AG04450 (cell line): ENCODE results near the gene CDCA5. TPM values are rescaled to one million over a fixed set of nuclear protein-coding genes. Genes with fewer than 3 reads are reported as not detected.

Experiments used
- CTCF ChIA-PET: fragments of 300-600, 350-600 bp; formaldehyde crosslinking; extraction: SDS; loops from one replicate; lab custom pipeline; 2022; ENCODE audit warnings: antibody characterized with exemption, inconsistent platforms; lab: Charles Lee
- POLR2A ChIA-PET: fragments of 350-600 bp; formaldehyde crosslinking; extraction: SDS; loops from one replicate; lab custom pipeline; 2021; ENCODE audit warnings: antibody characterized with exemption, inconsistent platforms; lab: Yijun Ruan, JAX
- DNase-seq: peaks from one replicate; pipeline ENCODE4 v3.0.0-alpha.2; 2011; ENCODE audit warnings: low read depth, low spot score
- H3K27ac ChIP-seq: one replicate; pipeline ENCODE4 v1.5.1; 2012; ENCODE audit warnings: low read depth, low read length, control low read depth
- H3K27me3 ChIP-seq: one replicate; pipeline ENCODE4 v1.6.0; 2012; ENCODE audit warnings: low read length; ENCODE audit not compliant: control insufficient read depth, insufficient read depth
- H3K4me3 ChIP-seq: 2 replicates; pipeline ENCODE4 v1.5.1; 2011; ENCODE audit warnings: mild to moderate bottlenecking, low read depth, low read length, control low read depth
- H3K9me3 ChIP-seq: 2 replicates; pipeline ENCODE4 v1.5.1; 2012; ENCODE audit warnings: low read length; ENCODE audit not compliant: control insufficient read depth, insufficient read depth
- polyA minus RNA-seq: library from RNA; depleted of rRNA, polyadenylated mRNA; stranded (reverse); fragments of >200 nt; gene quantifications from 2 replicates; pipeline ENCODE4 v1.2.3, GENCODE V29; 2011; rRNA and poly(A)+ RNA removed
- polyA plus RNA-seq: library from polyadenylated mRNA; depleted of rRNA; stranded (reverse); fragments of >200 nt; gene quantifications from 2 replicates; pipeline ENCODE4 v1.2.3, GENCODE V29; 2011; rRNA removed
- TF ChIP-seq, protein P1 (sequence below): IDR thresholded peaks from 2 replicates; pipeline ENCODE4 v1.5.1; 2011; ENCODE audit warnings: low read depth, low read length, control low read depth, inconsistent platforms

The CDCA5 gene, protein sequence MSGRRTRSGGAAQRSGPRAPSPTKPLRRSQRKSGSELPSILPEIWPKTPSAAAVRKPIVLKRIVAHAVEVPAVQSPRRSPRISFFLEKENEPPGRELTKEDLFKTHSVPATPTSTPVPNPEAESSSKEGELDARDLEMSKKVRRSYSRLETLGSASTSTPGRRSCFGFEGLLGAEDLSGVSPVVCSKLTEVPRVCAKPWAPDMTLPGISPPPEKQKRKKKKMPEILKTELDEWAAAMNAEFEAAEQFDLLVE
- polyA plus RNA-seq (4.2 and 5.2 TPM in 2 replicates), polyA minus RNA-seq (3.2 and 4.9 TPM in 2 replicates)

DNA sequence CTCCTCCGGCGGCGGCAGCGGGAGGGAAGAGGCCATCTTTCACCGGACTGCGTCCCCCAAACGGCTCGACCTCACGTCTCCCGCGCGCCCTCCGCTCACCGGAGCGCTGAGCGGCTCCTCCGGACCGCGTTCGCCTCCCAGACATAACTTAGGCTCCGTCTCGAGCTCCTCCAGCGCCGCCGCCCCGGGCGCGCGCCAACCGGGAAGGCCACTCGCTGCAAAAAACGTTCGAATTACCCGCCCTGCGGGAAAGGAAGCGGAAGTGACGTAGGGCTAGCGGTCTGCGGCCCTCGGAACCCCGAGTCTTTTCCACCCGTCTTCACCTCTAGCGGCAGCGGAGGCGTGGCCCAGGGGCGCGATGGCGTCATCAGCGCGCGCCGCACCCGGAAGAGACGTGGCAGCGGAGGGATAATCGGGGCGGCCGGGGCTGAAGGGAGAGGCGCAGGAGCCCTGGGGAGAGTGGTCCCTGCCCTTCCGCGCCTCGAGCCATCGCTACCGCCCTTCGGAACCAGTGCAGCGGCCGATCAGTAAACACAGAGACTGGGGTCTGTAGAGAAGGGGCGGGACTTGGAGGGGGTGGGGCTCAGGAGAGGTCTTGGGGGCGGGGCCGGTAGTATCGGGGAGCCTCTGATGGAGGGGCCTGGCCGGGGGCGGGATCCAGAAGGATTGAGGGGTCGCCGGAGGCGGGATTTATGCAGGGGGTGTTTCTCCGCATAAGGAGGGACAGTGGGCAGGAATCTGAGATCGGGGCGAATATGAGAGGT is at the start of gene CDCA5, which contains the start of gene ZFPL1:
Gene CDCA5 (minus strand): TSS at position 207 of the 764 bp plus-strand sequence. CDS start 62 bp downstream, at position 145.
Gene ZFPL1 (plus strand): TSS at position 389 of the 764 bp plus-strand sequence. CDS start 477 bp downstream, outside the sequence.
- Histone ChIP-seq H3K9me3 (no peaks in the 10 kb centered on the region; the same call in 1 of the 2 replicates), H3K4me3 (peak within 1 kb of the TSS; percentile 94), H3K27ac (peak within 1 kb of the TSS; percentile 98), H3K27me3 (no peaks in the 10 kb centered on the region)
- TF ChIP-seq, protein P1, sequence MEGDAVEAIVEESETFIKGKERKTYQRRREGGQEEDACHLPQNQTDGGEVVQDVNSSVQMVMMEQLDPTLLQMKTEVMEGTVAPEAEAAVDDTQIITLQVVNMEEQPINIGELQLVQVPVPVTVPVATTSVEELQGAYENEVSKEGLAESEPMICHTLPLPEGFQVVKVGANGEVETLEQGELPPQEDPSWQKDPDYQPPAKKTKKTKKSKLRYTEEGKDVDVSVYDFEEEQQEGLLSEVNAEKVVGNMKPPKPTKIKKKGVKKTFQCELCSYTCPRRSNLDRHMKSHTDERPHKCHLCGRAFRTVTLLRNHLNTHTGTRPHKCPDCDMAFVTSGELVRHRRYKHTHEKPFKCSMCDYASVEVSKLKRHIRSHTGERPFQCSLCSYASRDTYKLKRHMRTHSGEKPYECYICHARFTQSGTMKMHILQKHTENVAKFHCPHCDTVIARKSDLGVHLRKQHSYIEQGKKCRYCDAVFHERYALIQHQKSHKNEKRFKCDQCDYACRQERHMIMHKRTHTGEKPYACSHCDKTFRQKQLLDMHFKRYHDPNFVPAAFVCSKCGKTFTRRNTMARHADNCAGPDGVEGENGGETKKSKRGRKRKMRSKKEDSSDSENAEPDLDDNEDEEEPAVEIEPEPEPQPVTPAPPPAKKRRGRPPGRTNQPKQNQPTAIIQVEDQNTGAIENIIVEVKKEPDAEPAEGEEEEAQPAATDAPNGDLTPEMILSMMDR = no peak
- ChIA-PET POLR2A (no interaction called here), CTCF (interaction anchor here (1.3 kb wide), 1 partner anchor 70 kb away, joined by 6 read pairs; the partner anchor contains the start of gene ARL2)
- peak; percentile 87 for DNase-seq

GRCh38 chr11:65132988-65133700 is 49.3 kb upstream of the CDCA5 start:
- Histone ChIP-seq H3K9me3 (no peaks in the 10 kb centered on the region; the same call in 1 of the 2 replicates), H3K4me3 (peak overlapping the region; percentile 95), H3K27ac (peak overlapping the region; percentile 21), H3K27me3 (no peaks in the 10 kb centered on the region)
- CTCF ChIA-PET = no interaction called here
- POLR2A ChIA-PET = interaction anchor here (0.6 to 2.6 kb wide), 3 partner anchors 15 to 725 kb away, joined by 3 to 14 read pairs (median 7); partner anchors contain the start of genes TM7SF2 and ZNHIT2
- TF ChIP-seq, protein P1 = no peak
- no peak for DNase-seq

DNA sequence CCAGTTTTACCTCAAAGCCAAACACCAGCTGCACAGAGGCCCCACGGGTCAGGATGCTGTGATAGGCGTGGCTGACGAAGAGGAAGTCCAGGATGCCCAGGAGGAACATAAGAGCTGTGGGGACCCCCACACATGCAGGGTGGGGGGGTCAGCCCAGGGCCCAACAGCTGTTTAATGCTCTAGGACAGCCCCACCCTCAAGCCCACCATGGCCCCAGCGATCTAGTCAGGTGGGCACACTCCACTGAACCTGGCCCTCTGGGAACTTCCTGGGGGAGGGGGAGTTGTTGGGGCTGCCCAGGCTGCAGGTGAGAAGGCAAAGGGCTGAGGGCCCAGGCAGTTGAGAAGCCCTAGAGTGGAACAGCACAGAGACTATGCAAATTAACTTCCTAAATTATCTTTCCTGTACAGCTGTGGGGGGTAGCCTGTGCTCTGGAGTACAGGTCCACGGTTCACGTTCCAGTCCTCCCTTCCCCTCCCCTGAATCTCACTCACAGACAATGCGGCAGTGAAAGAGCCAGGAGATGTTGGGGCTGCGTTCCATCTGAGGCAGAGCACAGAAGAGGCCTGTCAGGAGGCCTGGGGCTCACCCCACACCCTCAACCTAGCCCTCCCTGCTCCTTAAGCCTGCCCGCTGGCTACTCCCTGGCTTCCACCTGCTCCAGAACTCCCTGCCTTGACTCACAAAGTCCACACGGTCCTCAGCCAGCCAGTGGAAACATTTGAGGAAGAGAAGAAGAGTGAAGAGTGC is 48.6 kb upstream of the CDCA5 start:
- Histone ChIP-seq H3K27me3 (no peaks in the 10 kb centered on the region), H3K9me3 (no peaks in the 10 kb centered on the region; the same call in 1 of the 2 replicates), H3K4me3 (peak overlapping the region; percentile 95), H3K27ac (no peak overlapping the region)
- ChIA-PET POLR2A (no interaction called here), CTCF (interaction anchor here (1.4 kb wide), 1 partner anchor 22 kb away, joined by 3 read pairs; no protein-coding TSS in a partner anchor)
- TF ChIP-seq, protein P1 = no peak
- DNase-seq = no peak

- CTCF ChIA-PET = interaction anchor here (1.4 kb wide), 1 partner anchor 21 kb away, joined by 3 read pairs; no protein-coding TSS in a partner anchor
- no peaks in the 10 kb centered on the region; the same call in 1 of the 2 replicates for H3K9me3 ChIP-seq
- no peak for DNase-seq
- H3K27me3 ChIP-seq = no peaks in the 10 kb centered on the region
- H3K4me3 ChIP-seq = no peak overlapping the region
- TF ChIP-seq, protein P1 = no peak
- no peak overlapping the region for H3K27ac ChIP-seq
- POLR2A ChIA-PET = no interaction called here
Measured at GRCh38 chr11:65131895-65132237, 48.0 kb upstream of the CDCA5 start.
